HEK293 (cell line): ENCODE measurements around the gene SEMG1.
A peak's percentile ranks its signal among the peaks of the same experiment; 100 is the strongest.

Experiments used
- CTCF ChIA-PET: fragments of 350-600 bp; formaldehyde crosslinking; extraction: SDS; loops from one replicate; lab custom pipeline; 2021; ENCODE audit warnings: antibody characterized with exemption; lab: Yijun Ruan, JAX
- POLR2A ChIA-PET: fragments of 300-600 bp; formaldehyde crosslinking; extraction: SDS; loops from one replicate; lab custom pipeline; 2020; ENCODE audit warnings: antibody characterized with exemption, inconsistent platforms; lab: Yijun Ruan, JAX
- H3K27ac ChIP-seq: fragments of 200-500 bp; sonication (Bioruptor generic); 2 replicates; pipeline ENCODE4 v1.5.1; 2014; ENCODE audit warnings: low read depth, low read length, control low read depth, inconsistent platforms; ENCODE audit errors: extremely low read depth
- H3K36me3 ChIP-seq, 2 experiments: fragments of 200-500 bp in 1 of 2; sonication (Bioruptor generic) in 1 of 2; 1 replicate in 1 of 2; 2 replicates in 1 of 2; pipeline ENCODE4 v1.5.1; 2014 to 2017; ENCODE audit warnings: inconsistent platforms in 2 of 2, low read length in 2 of 2; ENCODE audit not compliant: control insufficient read depth in 2 of 2, insufficient read depth in 1 of 2
- H3K4me1 ChIP-seq: fragments of 200-500 bp; sonication (Bioruptor generic); 2 replicates; pipeline ENCODE4 v1.5.1; 2014; ENCODE audit warnings: mild to moderate bottlenecking, low read length, inconsistent platforms; ENCODE audit not compliant: control insufficient read depth, insufficient read depth
- H3K4me3 ChIP-seq: 2 replicates; pipeline ENCODE4 v1.5.1; 2011; ENCODE audit warnings: low read depth, mild to moderate bottlenecking, control low read depth, low read length, moderate library complexity
- H3K9me3 ChIP-seq: fragments of 200-500 bp; sonication (Bioruptor generic); 2 replicates; pipeline ENCODE4 v1.5.1; 2014; ENCODE audit warnings: low read depth, low read length, inconsistent platforms; ENCODE audit not compliant: control insufficient read depth, insufficient read depth
- GFI1B ChIP-seq: fragments of 450-650 bp; formaldehyde crosslinking; IDR thresholded peaks from 2 replicates; pipeline ENCODE4 v1.5.1; 2016; ENCODE audit warnings: missing biosample characterization, missing genetic modification characterization
- INSM2 ChIP-seq: fragments of 450-650 bp; formaldehyde crosslinking; IDR thresholded peaks from 2 replicates; pipeline ENCODE4 v1.5.1; 2016; ENCODE audit warnings: missing biosample characterization, missing genetic modification characterization
- KLF17 ChIP-seq: fragments of 450-650 bp; formaldehyde crosslinking; IDR thresholded peaks from 2 replicates; pipeline ENCODE4 v1.5.1; 2016; ENCODE audit warnings: missing biosample characterization, missing genetic modification characterization
- PRDM10 ChIP-seq: fragments of 450-650 bp; formaldehyde crosslinking; IDR thresholded peaks from 2 replicates; pipeline ENCODE4 v1.5.1; 2016; ENCODE audit warnings: missing biosample characterization, missing genetic modification characterization
- YY2 ChIP-seq: fragments of 450-650 bp; formaldehyde crosslinking; IDR thresholded peaks from 2 replicates; pipeline ENCODE4 v1.5.1; 2016; ENCODE audit warnings: missing biosample characterization, missing genetic modification characterization
- ZBTB8A ChIP-seq: fragments of 450-650 bp; formaldehyde crosslinking; IDR thresholded peaks from 2 replicates; pipeline ENCODE4 v1.5.1; 2016; ENCODE audit warnings: missing biosample characterization, missing genetic modification characterization
- ZFP3 ChIP-seq: fragments of 450-650 bp; formaldehyde crosslinking; IDR thresholded peaks from 2 replicates; pipeline ENCODE4 v1.5.1; 2016; ENCODE audit warnings: low read depth, missing biosample characterization, missing genetic modification characterization
- ZNF155 ChIP-seq: fragments of 450-650 bp; formaldehyde crosslinking; IDR thresholded peaks from 2 replicates; pipeline ENCODE4 v1.5.1; 2016; ENCODE audit warnings: missing biosample characterization, missing genetic modification characterization
- ZNF202 ChIP-seq: fragments of 450-650 bp; formaldehyde crosslinking; IDR thresholded peaks from 2 replicates; pipeline ENCODE4 v1.5.1; 2016; ENCODE audit warnings: missing biosample characterization, missing genetic modification characterization, borderline replicate concordance
- ZNF311 ChIP-seq: fragments of 450-650 bp; formaldehyde crosslinking; IDR thresholded peaks from 2 replicates; pipeline ENCODE4 v1.5.1; 2017; ENCODE audit warnings: missing biosample characterization, missing genetic modification characterization, borderline replicate concordance
- ZNF664 ChIP-seq: fragments of 450-650 bp; formaldehyde crosslinking; IDR thresholded peaks from 2 replicates; pipeline ENCODE4 v1.5.1; 2016; ENCODE audit warnings: missing biosample characterization, missing genetic modification characterization
- ZNF776 ChIP-seq: fragments of 450-650 bp; formaldehyde crosslinking; IDR thresholded peaks from 2 replicates; pipeline ENCODE4 v1.5.0; 2017; ENCODE audit warnings: missing biosample characterization, missing genetic modification characterization, borderline replicate concordance
- ZNF791 ChIP-seq: fragments of 450-650 bp; formaldehyde crosslinking; IDR thresholded peaks from 2 replicates; pipeline ENCODE4 v1.5.1; 2016; ENCODE audit warnings: missing biosample characterization, missing genetic modification characterization
- TF ChIP-seq, protein P1 (sequence below): fragments of 450-650 bp; formaldehyde crosslinking; IDR thresholded peaks from 2 replicates; pipeline ENCODE4 v1.5.1; 2016; ENCODE audit warnings: missing biosample characterization, missing genetic modification characterization
- TF ChIP-seq, protein P2 (sequence below): fragments of 450-650 bp; formaldehyde crosslinking; conservative IDR thresholded peaks from 2 replicates; pipeline ENCODE4 v1.5.1; 2016; ENCODE audit warnings: low read depth, missing biosample characterization, missing genetic modification characterization

Gene SEMG1

GRCh38 chr20:45187693-45188092 lies 19.1 kb upstream of the SEMG1 start:
- H3K4me3 ChIP-seq: no peak overlapping the region
- ChIA-PET CTCF (interaction anchor here (0.6 to 0.8 kb wide), 3 partner anchors 33 to 490 kb away, joined by 3 to 4 read pairs (median 3); no protein-coding TSS in a partner anchor), POLR2A (no interaction called here)
- TF ChIP-seq ZNF664 (tag by site-specific recombination) (no peak), GFI1B (tag by site-specific recombination) (no peak), PRDM10 (tag by site-specific recombination) (peak; percentile 18; the same call in 1 of the 2 replicates), INSM2 (tag by site-specific recombination) (no peak), ZNF791 (tag by site-specific recombination) (no peak), ZNF202 (tag by site-specific recombination) (no peak)
- TF ChIP-seq, protein P1, sequence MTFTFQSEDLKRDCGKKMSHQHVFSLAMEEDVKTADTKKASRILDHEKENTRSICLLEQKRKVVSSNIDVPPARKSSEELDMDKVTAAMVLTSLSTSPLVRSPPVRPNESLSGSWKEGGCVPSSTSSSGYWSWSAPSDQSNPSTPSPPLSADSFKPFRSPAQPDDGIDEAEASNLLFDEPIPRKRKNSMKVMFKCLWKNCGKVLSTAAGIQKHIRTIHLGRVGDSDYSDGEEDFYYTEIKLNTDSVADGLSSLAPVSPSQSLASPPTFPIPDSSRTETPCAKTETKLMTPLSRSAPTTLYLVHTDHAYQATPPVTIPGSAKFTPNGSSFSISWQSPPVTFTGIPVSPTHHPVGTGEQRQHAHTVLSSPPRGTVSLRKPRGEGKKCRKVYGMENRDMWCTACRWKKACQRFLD: no peak
- no peak overlapping the region for H3K27ac ChIP-seq
- H3K36me3 ChIP-seq: no peaks in the 10 kb centered on the region
- H3K9me3 ChIP-seq: no peaks in the 10 kb centered on the region
- no peaks in the 10 kb centered on the region for H3K4me1 ChIP-seq

DNA sequence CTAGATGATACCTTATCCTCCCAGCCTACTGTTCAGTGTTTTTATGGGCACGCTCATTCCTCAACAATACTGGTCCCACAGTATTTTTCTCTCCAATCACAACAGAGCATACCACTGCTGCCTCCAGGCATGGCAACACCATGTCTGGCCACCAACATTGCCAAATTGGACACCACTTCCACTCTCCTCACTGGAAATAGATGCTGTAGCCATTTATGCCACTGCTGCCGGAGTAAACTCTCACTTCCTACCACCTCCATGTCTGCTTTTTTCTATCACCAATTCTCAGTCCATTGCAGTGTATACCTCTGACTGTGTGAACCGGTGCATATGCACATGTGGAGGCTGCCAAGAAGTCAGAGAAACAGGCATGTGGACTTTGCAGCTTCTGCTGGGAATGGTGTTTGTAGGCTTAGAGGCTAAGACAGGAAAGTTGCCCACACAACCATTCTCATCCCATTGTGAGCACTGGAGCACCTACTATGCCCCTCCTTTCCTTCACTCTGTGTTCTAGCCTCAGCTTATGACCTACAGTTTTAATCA lies 17.7 kb upstream of the SEMG1 start:
- TF ChIP-seq YY2 (tag by site-specific recombination) (no peak), ZNF311 (no peak), ZFP3 (tag by site-specific recombination) (no peak), KLF17 (tag by site-specific recombination) (no peak), ZBTB8A (tag by site-specific recombination) (no peak), ZNF776 (tag by site-specific recombination) (no peak), ZNF155 (tag by site-specific recombination) (no peak)
- TF ChIP-seq, protein P2, sequence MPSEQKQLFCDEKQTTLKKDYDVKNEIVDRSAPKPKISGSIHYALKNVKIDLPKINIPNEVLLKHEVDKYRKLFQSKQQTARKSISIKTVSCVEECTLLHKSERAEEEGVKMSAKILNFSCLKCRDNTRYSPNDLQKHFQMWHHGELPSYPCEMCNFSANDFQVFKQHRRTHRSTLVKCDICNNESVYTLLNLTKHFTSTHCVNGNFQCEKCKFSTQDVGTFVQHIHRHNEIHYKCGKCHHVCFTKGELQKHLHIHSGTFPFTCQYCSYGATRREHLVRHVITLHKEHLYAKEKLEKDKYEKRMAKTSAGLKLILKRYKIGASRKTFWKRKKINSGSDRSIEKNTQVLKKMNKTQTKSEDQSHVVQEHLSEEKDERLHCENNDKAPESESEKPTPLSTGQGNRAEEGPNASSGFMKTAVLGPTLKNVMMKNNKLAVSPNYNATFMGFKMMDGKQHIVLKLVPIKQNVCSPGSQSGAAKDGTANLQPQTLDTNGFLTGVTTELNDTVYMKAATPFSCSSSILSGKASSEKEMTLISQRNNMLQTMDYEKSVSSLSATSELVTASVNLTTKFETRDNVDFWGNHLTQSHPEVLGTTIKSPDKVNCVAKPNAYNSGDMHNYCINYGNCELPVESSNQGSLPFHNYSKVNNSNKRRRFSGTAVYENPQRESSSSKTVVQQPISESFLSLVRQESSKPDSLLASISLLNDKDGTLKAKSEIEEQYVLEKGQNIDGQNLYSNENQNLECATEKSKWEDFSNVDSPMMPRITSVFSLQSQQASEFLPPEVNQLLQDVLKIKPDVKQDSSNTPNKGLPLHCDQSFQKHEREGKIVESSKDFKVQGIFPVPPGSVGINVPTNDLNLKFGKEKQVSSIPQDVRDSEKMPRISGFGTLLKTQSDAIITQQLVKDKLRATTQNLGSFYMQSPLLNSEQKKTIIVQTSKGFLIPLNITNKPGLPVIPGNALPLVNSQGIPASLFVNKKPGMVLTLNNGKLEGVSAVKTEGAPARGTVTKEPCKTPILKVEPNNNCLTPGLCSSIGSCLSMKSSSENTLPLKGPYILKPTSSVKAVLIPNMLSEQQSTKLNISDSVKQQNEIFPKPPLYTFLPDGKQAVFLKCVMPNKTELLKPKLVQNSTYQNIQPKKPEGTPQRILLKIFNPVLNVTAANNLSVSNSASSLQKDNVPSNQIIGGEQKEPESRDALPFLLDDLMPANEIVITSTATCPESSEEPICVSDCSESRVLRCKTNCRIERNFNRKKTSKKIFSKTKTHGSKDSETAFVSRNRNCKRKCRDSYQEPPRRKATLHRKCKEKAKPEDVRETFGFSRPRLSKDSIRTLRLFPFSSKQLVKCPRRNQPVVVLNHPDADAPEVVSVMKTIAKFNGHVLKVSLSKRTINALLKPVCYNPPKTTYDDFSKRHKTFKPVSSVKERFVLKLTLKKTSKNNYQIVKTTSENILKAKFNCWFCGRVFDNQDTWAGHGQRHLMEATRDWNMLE (tag by site-specific recombination): no peak
- no peaks in the 10 kb centered on the region for H3K9me3 ChIP-seq
- ChIA-PET POLR2A (no interaction called here), CTCF (interaction anchor here (0.9 to 1.2 kb wide), 2 partner anchors 51 to 55 kb away, joined by 3 read pairs; no protein-coding TSS in a partner anchor)
- H3K36me3 ChIP-seq: no peaks in the 10 kb centered on the region
- H3K4me3 ChIP-seq: no peak overlapping the region
- no peaks in the 10 kb centered on the region for H3K4me1 ChIP-seq
- no peak overlapping the region for H3K27ac ChIP-seq
